WTC11 (cell line): ENCODE results near the gene PTPRN2. TPM values are rescaled to one million over a fixed set of nuclear protein-coding genes. Genes with fewer than 3 reads are reported as not detected.

Experiments used
- ATAC-seq: fragments of 200-7000 bp; cut with Tn5 transposase; 2 replicates; pipeline ENCODE4 v1.10.0; 2021; ENCODE audit warnings: mild to moderate bottlenecking, moderate library complexity
- CTCF ChIA-PET: fragments of 300-600 bp; sonication (Branson Sonifier 250); formaldehyde crosslinking; loops from one replicate; lab custom pipeline; 2021; ENCODE audit warnings: antibody characterized with exemption; lab: Charles Lee
- POLR2A ChIA-PET: fragments of 350-600 bp; sonication (Branson Sonifier 250); formaldehyde crosslinking; loops from one replicate; lab custom pipeline; 2021; ENCODE audit warnings: antibody characterized with exemption; lab: Charles Lee
- DNase-seq: peaks from one replicate; pipeline ENCODE4 v3.0.0; 2021; ENCODE audit warnings: low spot score
- H3K27ac Mint-ChIP-seq: 2 replicates; pipeline ENCODE4 v1.8.0; 2021; ENCODE audit warnings: mixed read lengths
- H3K27me3 Mint-ChIP-seq: 2 replicates; pipeline ENCODE4 v1.8.0; 2021; ENCODE audit warnings: low read depth, mild to moderate bottlenecking, moderate library complexity, mixed read lengths
- H3K36me3 Mint-ChIP-seq: 2 replicates; pipeline ENCODE4 v1.8.0; 2021; ENCODE audit warnings: mixed read lengths
- H3K4me1 Mint-ChIP-seq: 2 replicates; pipeline ENCODE4 v1.8.0; 2022; ENCODE audit warnings: mixed read lengths
- H3K4me3 Mint-ChIP-seq: 2 replicates; pipeline ENCODE4 v1.8.0; 2021; ENCODE audit warnings: mild to moderate bottlenecking, moderate library complexity, mixed read lengths
- H3K9me3 Mint-ChIP-seq: 2 replicates; pipeline ENCODE4 v1.8.0; 2021; ENCODE audit warnings: mixed read lengths
- ATF1 ChIP-seq: sonication (generic); formaldehyde crosslinking; IDR thresholded peaks from 2 replicates; pipeline ENCODE4 v1.8.1; 2023; ENCODE audit warnings: mild to moderate bottlenecking, moderate library complexity, missing genetic modification reagents
- CREM ChIP-seq: sonication (generic); formaldehyde crosslinking; IDR thresholded peaks from 2 replicates; pipeline ENCODE4 v1.8.1; 2022; ENCODE audit warnings: mild to moderate bottlenecking, missing genetic modification reagents, moderate library complexity
- FOXJ3 ChIP-seq: sonication (generic); formaldehyde crosslinking; IDR thresholded peaks from 2 replicates; pipeline ENCODE4 v1.9.0; 2021; ENCODE audit warnings: missing genetic modification reagents, mild to moderate bottlenecking, borderline replicate concordance
- MLX ChIP-seq: sonication (generic); formaldehyde crosslinking; IDR thresholded peaks from 2 replicates; pipeline ENCODE4 v1.8.1; 2023; ENCODE audit warnings: mild to moderate bottlenecking, missing genetic modification reagents, moderate library complexity
- NR3C1 ChIP-seq: sonication (generic); formaldehyde crosslinking; conservative IDR thresholded peaks from 2 replicates; pipeline ENCODE4 v1.8.1; 2023; ENCODE audit warnings: low read depth, mild to moderate bottlenecking, missing genetic modification reagents
- PRRX2 ChIP-seq: fragments of 250-450 bp; sonication (Bioruptor Pico); IDR thresholded peaks from 2 replicates; pipeline ENCODE4 v1.8.0; 2021; ENCODE audit warnings: mild to moderate bottlenecking
- SMAD4 ChIP-seq: sonication (generic); formaldehyde crosslinking; IDR thresholded peaks from 2 replicates; pipeline ENCODE4 v1.8.0; 2022; ENCODE audit warnings: mild to moderate bottlenecking, missing genetic modification reagents
- STAT6 ChIP-seq: sonication (generic); formaldehyde crosslinking; conservative IDR thresholded peaks from 2 replicates; pipeline ENCODE4 v1.8.1; 2023; ENCODE audit warnings: mild to moderate bottlenecking, low read depth, missing genetic modification reagents, moderate library complexity
- TCF7 ChIP-seq: sonication (generic); formaldehyde crosslinking; IDR thresholded peaks from 2 replicates; pipeline ENCODE4 v1.8.0; 2022; ENCODE audit warnings: mild to moderate bottlenecking, low read depth, missing genetic modification reagents, moderate library complexity
- ZNF219 ChIP-seq: sonication (generic); formaldehyde crosslinking; IDR thresholded peaks from 2 replicates; pipeline ENCODE4 v1.8.0; 2023; ENCODE audit warnings: missing genetic modification reagents, mild to moderate bottlenecking, borderline replicate concordance
- ZNF281 ChIP-seq: sonication (generic); formaldehyde crosslinking; IDR thresholded peaks from 2 replicates; pipeline ENCODE4 v1.8.0; 2023; ENCODE audit warnings: mild to moderate bottlenecking, missing genetic modification reagents
- ZNF416 ChIP-seq: fragments of 250-450 bp; sonication (Bioruptor Pico); IDR thresholded peaks from 2 replicates; pipeline ENCODE4 v1.9.0; 2021; ENCODE audit warnings: mild to moderate bottlenecking, inconsistent platforms
- total RNA-seq: library from RNA; stranded (reverse); gene quantifications from 3 replicates; pipeline ENCODE4 v1.2.3, GENCODE V29; 2021
- TF ChIP-seq, protein P1 (sequence below): sonication (generic); formaldehyde crosslinking; IDR thresholded peaks from 2 replicates; pipeline ENCODE4 v1.8.0; 2022; ENCODE audit warnings: mild to moderate bottlenecking, missing genetic modification reagents
- TF ChIP-seq, protein P2 (sequence below): fragments of 250-450 bp; sonication (Bioruptor Pico); IDR thresholded peaks from 2 replicates; pipeline ENCODE4 v1.8.0; 2021; ENCODE audit warnings: mild to moderate bottlenecking

The PTPRN2 gene
- total RNA-seq, 1 experiment from 2014 or later, result 4.7 TPM

- no peaks in the 10 kb centered on the region for H3K9me3 Mint-ChIP-seq
- no peak for TF ChIP-seq SMAD4 (CRISPR knock-in tag)
- TF ChIP-seq TCF7 (CRISPR knock-in tag), result no peak
- TF ChIP-seq MLX (CRISPR knock-in tag), result no peak
- TF ChIP-seq, protein P1, sequence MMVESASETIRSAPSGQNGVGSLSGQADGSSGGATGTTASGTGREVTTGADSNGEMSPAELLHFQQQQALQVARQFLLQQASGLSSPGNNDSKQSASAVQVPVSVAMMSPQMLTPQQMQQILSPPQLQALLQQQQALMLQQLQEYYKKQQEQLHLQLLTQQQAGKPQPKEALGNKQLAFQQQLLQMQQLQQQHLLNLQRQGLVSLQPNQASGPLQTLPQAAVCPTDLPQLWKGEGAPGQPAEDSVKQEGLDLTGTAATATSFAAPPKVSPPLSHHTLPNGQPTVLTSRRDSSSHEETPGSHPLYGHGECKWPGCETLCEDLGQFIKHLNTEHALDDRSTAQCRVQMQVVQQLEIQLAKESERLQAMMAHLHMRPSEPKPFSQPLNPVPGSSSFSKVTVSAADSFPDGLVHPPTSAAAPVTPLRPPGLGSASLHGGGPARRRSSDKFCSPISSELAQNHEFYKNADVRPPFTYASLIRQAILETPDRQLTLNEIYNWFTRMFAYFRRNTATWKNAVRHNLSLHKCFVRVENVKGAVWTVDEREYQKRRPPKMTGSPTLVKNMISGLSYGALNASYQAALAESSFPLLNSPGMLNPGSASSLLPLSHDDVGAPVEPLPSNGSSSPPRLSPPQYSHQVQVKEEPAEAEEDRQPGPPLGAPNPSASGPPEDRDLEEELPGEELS (CRISPR knock-in tag), result no peak
- TF ChIP-seq ZNF219, result no peak
- no peak for TF ChIP-seq PRRX2
- no peak for TF ChIP-seq STAT6 (CRISPR knock-in tag)
- no peak for TF ChIP-seq ATF1 (CRISPR knock-in tag)
- TF ChIP-seq FOXJ3 (CRISPR knock-in tag), result no peak
- DNase-seq (peak; percentile 7), ATAC-seq (no peak)
- no peak overlapping the region for H3K27ac Mint-ChIP-seq
- no peaks in the 10 kb centered on the region for H3K4me1 Mint-ChIP-seq
- no peak overlapping the region for H3K4me3 Mint-ChIP-seq
- H3K27me3 Mint-ChIP-seq, result no peaks in the 10 kb centered on the region
- POLR2A ChIA-PET, result no interaction called here
- H3K36me3 Mint-ChIP-seq, result 0 out of 2 replicates have a peak, but pooled peaks cover 4% of the 10 kb centered on the region
- CTCF ChIA-PET, result no interaction called here
These were observed 1035.2 kb downstream of the PTPRN2 start for GRCh38 chr7:157552295-157552993.

GRCh38 chr7:157551325-157552070 lies 1036.1 kb downstream of the PTPRN2 start:
- no peak for ATAC-seq
- Mint-ChIP-seq H3K36me3 (0 out of 2 replicates have a peak, but pooled peaks cover 4% of the 10 kb centered on the region), H3K4me1 (no peaks in the 10 kb centered on the region), H3K27ac (no peak overlapping the region), H3K9me3 (peaks cover 3% of the 10 kb centered on the region; the same call in 1 of the 2 replicates), H3K27me3 (no peaks in the 10 kb centered on the region), H3K4me3 (no peak overlapping the region)
- ChIA-PET CTCF (interaction anchor here (1.5 kb wide), 1 partner anchor 77 kb away, joined by 4 read pairs; no protein-coding TSS in a partner anchor), POLR2A (no interaction called here)
- TF ChIP-seq, protein P2, sequence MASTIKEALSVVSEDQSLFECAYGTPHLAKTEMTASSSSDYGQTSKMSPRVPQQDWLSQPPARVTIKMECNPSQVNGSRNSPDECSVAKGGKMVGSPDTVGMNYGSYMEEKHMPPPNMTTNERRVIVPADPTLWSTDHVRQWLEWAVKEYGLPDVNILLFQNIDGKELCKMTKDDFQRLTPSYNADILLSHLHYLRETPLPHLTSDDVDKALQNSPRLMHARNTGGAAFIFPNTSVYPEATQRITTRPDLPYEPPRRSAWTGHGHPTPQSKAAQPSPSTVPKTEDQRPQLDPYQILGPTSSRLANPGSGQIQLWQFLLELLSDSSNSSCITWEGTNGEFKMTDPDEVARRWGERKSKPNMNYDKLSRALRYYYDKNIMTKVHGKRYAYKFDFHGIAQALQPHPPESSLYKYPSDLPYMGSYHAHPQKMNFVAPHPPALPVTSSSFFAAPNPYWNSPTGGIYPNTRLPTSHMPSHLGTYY, result no peak
- DNase-seq, result peak; percentile 3

- Mint-ChIP-seq H3K27me3 (no peaks in the 10 kb centered on the region), H3K36me3 (0 out of 2 replicates have a peak, but pooled peaks cover 6% of the 10 kb centered on the region), H3K4me3 (no peak overlapping the region), H3K4me1 (no peaks in the 10 kb centered on the region), H3K27ac (no peak overlapping the region), H3K9me3 (peaks cover 5% of the 10 kb centered on the region; the same call in 1 of the 2 replicates)
- DNase-seq (peak; percentile 5), ATAC-seq (no peak)
- ChIA-PET POLR2A (no interaction called here), CTCF (interaction anchor here (1.0 to 1.5 kb wide), 2 partner anchors 9 to 76 kb away, joined by 3 to 4 read pairs; no protein-coding TSS in a partner anchor)
- no peak for TF ChIP-seq ZNF416
- TF ChIP-seq NR3C1 (CRISPR knock-in tag), result no peak
- TF ChIP-seq, protein P2, result no peak
- TF ChIP-seq ZNF281 (CRISPR knock-in tag), result no peak
- TF ChIP-seq CREM (CRISPR knock-in tag), result no peak
These were observed 1037.0 kb downstream of the PTPRN2 start for GRCh38 chr7:157550300-157551275.
